Epidermal melanocyte (primary cell): ENCODE results near the gene IFI35.

Source experiments
- DNase-seq: peaks from one replicate; pipeline ENCODE4 v3.0.0; 2011; ENCODE audit warnings: low spot score; ENCODE audit not compliant: insufficient read length

The IFI35 gene

DNA sequence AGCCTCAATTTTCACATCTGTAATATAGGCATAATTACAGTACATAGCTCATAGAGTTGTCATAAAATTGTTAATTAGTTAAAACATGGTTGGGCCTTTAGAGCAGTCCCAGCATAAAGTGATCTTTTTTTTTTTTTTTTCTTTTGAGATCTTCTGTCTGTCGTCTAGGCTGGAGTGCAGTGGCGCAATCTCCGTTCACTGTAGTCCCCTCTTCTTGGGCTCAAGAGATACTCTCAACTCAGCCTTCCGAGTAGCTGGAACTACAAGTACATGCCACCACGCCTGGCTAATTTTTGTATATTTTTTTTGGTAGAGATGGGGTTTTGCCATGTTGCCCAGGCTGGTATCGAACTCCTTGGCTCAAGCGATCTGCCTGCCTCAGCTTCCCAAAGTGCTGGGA lies 49.5 kb downstream of the IFI35 start:
- no peak for DNase-seq

DNA sequence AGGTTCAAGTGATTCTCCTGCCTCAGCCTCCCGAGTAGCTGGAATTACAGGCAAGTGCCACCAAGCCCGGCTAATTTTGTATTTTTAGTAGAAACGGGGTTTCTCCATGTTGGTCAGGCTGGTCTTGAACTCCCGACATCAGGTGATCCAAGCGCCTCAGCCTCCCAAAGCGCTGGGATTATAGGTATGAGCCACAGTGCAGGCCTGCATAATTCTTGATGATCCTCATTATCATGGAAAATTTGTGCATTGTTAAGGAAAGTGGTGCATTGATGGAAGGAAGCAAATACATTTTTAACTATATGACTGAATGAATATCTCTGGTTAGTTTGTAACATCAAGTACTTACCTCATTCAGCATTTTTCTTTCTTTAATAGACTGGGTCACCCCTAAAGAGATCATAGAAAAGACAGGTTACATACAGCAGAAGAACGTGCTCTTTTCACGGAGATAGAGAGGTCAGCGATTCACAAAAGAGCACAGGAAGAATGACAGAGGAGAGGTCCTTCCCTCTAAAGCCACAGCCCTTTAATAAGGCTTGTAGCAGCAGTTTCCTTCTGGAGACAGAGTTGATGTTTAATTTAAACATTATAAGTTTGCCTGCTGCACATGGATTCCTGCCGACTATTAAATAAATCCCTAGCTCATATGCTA lies 56.5 kb downstream of the IFI35 start:
- DNase-seq: no peak
